BJ (cell line): Measurements from ENCODE around the gene HOXD8. TPM values are rescaled to one million over a fixed set of nuclear protein-coding genes. Genes with fewer than 3 reads are reported as not detected.

Experiments
- CTCF ChIA-PET: fragments of 350-600 bp; formaldehyde crosslinking; extraction: SDS; loops from one replicate; lab custom pipeline; 2021; ENCODE audit warnings: antibody characterized with exemption, inconsistent platforms; lab: Yijun Ruan, JAX
- POLR2A ChIA-PET: fragments of 300-600 bp; sonication (Branson Sonifier 250); formaldehyde crosslinking; extraction: SDS; loops from one replicate; lab custom pipeline; 2021; ENCODE audit warnings: antibody characterized with exemption; lab: Charles Lee
- DNase-seq: peaks from one replicate; pipeline ENCODE4 v3.0.0-alpha.2; 2011; ENCODE audit warnings: low read depth
- H3K27me3 ChIP-seq: 2 replicates; pipeline ENCODE4 v1.6.0; 2011; ENCODE audit warnings: low read length; ENCODE audit not compliant: control insufficient read depth, insufficient read depth
- H3K36me3 ChIP-seq: 2 replicates; pipeline ENCODE4 v1.5.1; 2011; ENCODE audit warnings: low read length; ENCODE audit not compliant: control insufficient read depth, insufficient read depth
- H3K4me3 ChIP-seq: 2 replicates; pipeline ENCODE4 v1.5.1; 2011; ENCODE audit warnings: low read depth, mild to moderate bottlenecking, control low read depth, low read length
- CTCF ChIP-seq: IDR thresholded peaks from 2 replicates; pipeline ENCODE4 v1.5.1; 2011; ENCODE audit warnings: low read depth, mild to moderate bottlenecking, control low read depth, inconsistent platforms, low read length, moderate library complexity; ENCODE audit not compliant: insufficient read depth
- polyA plus RNA-seq: library from polyadenylated mRNA; depleted of rRNA; stranded (reverse); fragments of >200 nt; gene quantifications from 2 replicates; pipeline ENCODE4 v1.2.3, GENCODE V29; 2011

Gene HOXD8
- polyA plus RNA-seq, 1 experiment: 0.86 TPM

DNA sequence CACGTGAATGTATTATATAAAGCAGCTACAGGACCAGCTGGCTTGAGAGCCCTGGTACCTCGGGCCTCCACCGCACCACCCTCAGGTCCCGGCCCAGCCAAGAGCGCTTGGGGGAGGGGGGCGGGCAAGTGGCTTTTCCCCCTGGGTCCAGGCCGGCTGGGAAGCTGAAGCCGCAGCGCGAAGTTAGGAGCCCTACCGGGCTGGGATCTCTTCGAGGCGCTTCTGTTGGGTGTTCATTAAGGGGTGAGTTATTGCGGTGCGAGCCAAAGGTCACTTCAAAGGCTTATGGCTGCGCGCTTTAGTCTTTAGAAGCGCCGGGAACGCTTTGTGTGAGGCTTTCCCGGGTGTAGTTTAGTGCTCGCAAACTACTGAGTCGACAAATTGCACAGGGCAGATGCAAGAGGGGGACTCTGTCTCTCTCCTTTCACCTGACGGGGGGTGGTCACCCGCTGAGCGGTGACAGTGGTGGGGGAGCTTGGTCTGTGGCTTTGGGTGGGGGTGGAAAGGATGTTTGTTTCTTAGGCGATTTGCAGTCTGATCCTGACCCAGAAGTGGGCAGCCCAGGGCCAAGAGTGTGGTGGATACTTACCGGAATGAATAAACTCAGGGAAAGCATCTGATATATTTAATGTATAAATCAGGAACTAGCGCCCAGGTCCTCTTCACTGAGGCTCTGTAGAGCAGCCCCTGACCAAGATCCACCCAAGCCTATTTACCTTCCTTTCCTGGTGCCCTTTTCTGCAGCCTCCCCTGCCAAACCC is 33.6 kb downstream of the HOXD8 start:
- POLR2A ChIA-PET: no interaction called here
- CTCF ChIA-PET: interaction anchor here (1.2 to 2.8 kb wide), 3 partner anchors 9 to 292 kb away, joined by 3 to 12 read pairs (median 8); no protein-coding TSS in a partner anchor

GRCh38 chr2:176163672-176164056 is 34.2 kb downstream of the HOXD8 start:
- no peak for TF ChIP-seq CTCF
- ChIA-PET CTCF (interaction anchor here (2.8 kb wide), 1 partner anchor 291 kb away, joined by 8 read pairs; no protein-coding TSS in a partner anchor), POLR2A (no interaction called here)
- peaks cover 65% of the 10 kb centered on the region for H3K27me3 ChIP-seq
- H3K4me3 ChIP-seq: no peak overlapping the region
- H3K36me3 ChIP-seq: no peaks in the 10 kb centered on the region
- no peak for DNase-seq

More for the DNA sequence above, 33.6 kb downstream of the HOXD8 start:
- peaks cover 69% of the 10 kb centered on the region for H3K27me3 ChIP-seq
- H3K36me3 ChIP-seq: no peaks in the 10 kb centered on the region
- no peak overlapping the region for H3K4me3 ChIP-seq
- no peak for DNase-seq
- TF ChIP-seq CTCF: no peak

DNA sequence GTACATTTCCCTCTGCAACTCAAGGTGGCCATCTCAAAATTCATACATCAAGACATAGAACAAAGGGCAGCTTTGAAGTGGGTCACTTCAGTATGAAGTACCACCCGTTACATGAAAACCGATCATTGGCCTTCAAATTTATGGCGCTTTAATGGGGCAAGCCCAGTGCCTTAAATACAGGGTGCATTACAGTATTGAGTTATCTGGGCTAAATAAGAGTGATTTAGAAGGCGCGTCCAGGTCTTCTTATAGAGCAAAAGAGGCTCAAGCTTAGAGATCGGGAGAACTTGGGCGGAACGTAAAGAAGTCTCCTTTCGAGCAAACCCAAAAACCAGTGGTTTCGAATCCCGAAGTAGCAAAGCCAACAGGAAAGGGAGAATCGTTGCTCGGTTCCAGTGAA is 34.7 kb downstream of the HOXD8 start:
- ChIA-PET POLR2A (no interaction called here), CTCF (interaction anchor here (0.6 to 1.0 kb wide), 2 partner anchors 390 to 1569 kb away, joined by 3 to 4 read pairs; no protein-coding TSS in a partner anchor)
- Histone ChIP-seq H3K27me3 (peaks cover 62% of the 10 kb centered on the region), H3K36me3 (no peaks in the 10 kb centered on the region), H3K4me3 (no peak overlapping the region)
- DNase-seq: no peak
- no peak for TF ChIP-seq CTCF

GRCh38 chr2:176164611-176165369 is 35.3 kb downstream of the HOXD8 start:
- no peak for TF ChIP-seq CTCF
- CTCF ChIA-PET: interaction anchor here (0.6 to 1.0 kb wide), 2 partner anchors 390 to 1569 kb away, joined by 3 to 4 read pairs; no protein-coding TSS in a partner anchor
- no peak overlapping the region for H3K4me3 ChIP-seq
- DNase-seq: no peak
- no peaks in the 10 kb centered on the region for H3K36me3 ChIP-seq
- H3K27me3 ChIP-seq: peaks cover 56% of the 10 kb centered on the region
- POLR2A ChIA-PET: no interaction called here
